Hepatocyte (in vitro differentiated cells): ENCODE measurements around the gene CYP27A1.

ENCODE experiments used
- EZH2 ChIP-seq: fragments of 200-600 bp; sonication (generic); IDR thresholded peaks from 2 replicates; pipeline ENCODE4 v1.6.1; 2016; ENCODE audit warnings: antibody characterized with exemption, mild to moderate bottlenecking, borderline replicate concordance
- EZH2phosphoT487 ChIP-seq: fragments of 200-600 bp; sonication (generic); IDR thresholded peaks from one replicate; pipeline ENCODE4 v1.6.1; 2018; ENCODE audit warnings: antibody characterized with exemption, mild to moderate bottlenecking, low read depth, moderate library complexity; ENCODE audit not compliant: unreplicated experiment, severe bottlenecking
- TF ChIP-seq, protein P1 (sequence below): fragments of 200-600 bp; sonication (generic); IDR thresholded peaks from 2 replicates; pipeline ENCODE4 v1.5.1; 2016; ENCODE audit warnings: antibody characterized with exemption, mild to moderate bottlenecking; ENCODE audit not compliant: poor library complexity

DNA sequence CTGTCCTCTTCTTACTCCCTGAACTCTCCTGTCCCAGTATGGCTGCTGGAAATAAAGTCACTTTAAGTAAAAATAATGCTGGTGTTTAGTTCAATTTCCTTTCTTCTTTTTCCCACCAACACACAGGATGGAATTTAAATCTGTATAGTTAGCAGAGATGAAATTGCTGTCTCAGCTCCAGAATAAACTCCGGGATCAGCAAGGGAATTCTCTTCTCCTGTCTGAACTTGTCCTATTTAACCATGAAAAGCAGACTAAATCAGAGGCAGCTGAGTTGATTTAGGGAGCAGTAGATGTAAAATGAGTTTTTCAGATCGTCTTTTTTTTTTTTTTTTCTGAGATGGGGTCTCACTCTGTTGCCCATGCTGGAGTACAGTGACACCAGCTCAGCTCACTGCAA is 45.4 kb upstream of the CYP27A1 start:
- no peak for TF ChIP-seq EZH2
- TF ChIP-seq, protein P1, sequence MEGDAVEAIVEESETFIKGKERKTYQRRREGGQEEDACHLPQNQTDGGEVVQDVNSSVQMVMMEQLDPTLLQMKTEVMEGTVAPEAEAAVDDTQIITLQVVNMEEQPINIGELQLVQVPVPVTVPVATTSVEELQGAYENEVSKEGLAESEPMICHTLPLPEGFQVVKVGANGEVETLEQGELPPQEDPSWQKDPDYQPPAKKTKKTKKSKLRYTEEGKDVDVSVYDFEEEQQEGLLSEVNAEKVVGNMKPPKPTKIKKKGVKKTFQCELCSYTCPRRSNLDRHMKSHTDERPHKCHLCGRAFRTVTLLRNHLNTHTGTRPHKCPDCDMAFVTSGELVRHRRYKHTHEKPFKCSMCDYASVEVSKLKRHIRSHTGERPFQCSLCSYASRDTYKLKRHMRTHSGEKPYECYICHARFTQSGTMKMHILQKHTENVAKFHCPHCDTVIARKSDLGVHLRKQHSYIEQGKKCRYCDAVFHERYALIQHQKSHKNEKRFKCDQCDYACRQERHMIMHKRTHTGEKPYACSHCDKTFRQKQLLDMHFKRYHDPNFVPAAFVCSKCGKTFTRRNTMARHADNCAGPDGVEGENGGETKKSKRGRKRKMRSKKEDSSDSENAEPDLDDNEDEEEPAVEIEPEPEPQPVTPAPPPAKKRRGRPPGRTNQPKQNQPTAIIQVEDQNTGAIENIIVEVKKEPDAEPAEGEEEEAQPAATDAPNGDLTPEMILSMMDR = no peak
- no peak for TF ChIP-seq EZH2phosphoT487
